Measurements from ENCODE around the gene CRYBB1.

The CRYBB1 gene

GRCh38 chr22:26550498-26551033 is 67.3 kb downstream of the CRYBB1 start:
- H3K27ac ChIP-seq = peak overlapping the region; percentile 36 to 73
- no peaks in the 10 kb centered on the region for H3K36me3 ChIP-seq
- H3K27me3 ChIP-seq = no peaks in the 10 kb centered on the region
- H3K4me3 ChIP-seq = no peak overlapping the region
- no peak for TF ChIP-seq CTCF (IDR thresholded peaks at IDR 0.05)
- H3K9me3 ChIP-seq = no peaks in the 10 kb centered on the region
- peaks cover 0 to 19% (median 14%) of the 10 kb centered on the region in 4 donors for H3K4me1 ChIP-seq
- peak; percentile 52 to 87 for DNase-seq
- intact Hi-C loops (cut with DNase I; ENCODE audit: low total_unique reads) = no loop called here

- no peak for TF ChIP-seq CTCF (IDR thresholded peaks at IDR 0.05)
- intact Hi-C loops (cut with DNase I; ENCODE audit: low total_unique reads) = no loop called here
- peak overlapping the region; percentile 36 to 73 for H3K27ac ChIP-seq
- H3K4me1 ChIP-seq = peaks cover 0 to 19% (median 14%) of the 10 kb centered on the region in 4 donors
- no peaks in the 10 kb centered on the region for H3K27me3 ChIP-seq
- no peaks in the 10 kb centered on the region for H3K36me3 ChIP-seq
- DNase-seq = no peak
- H3K9me3 ChIP-seq = no peaks in the 10 kb centered on the region
- H3K4me3 ChIP-seq = no peak overlapping the region
Measured at GRCh38 chr22:26549902-26550497, 67.8 kb downstream of the CRYBB1 start.
